Thymus (tissue), 11 donors: Measurements from ENCODE around the gene S100A6. TPM values are rescaled to one million over a fixed set of nuclear protein-coding genes. Genes with fewer than 3 reads are reported as not detected.
A peak's percentile ranks its signal among the peaks of the same experiment; 100 is the strongest.
"Not testable (repeated sequence)": the region's sequence is repeated elsewhere in the genome, so short reads cannot be mapped to it uniquely, and the experiment has no call there.

Source experiments
- DNase-seq, 9 donors: peaks; one replicate each; pipeline ENCODE4 v3.0.0-alpha.2; 2013; ENCODE audit warnings: low spot score in 9 of 9, low read depth in 6 of 9, missing footprints in 1 of 9
- H3K27ac ChIP-seq, 2 donors: one replicate each; pipeline ENCODE4 v1.5.1; 2013; ENCODE audit warnings: control low read depth in 1 of 2, low read depth in 1 of 2, low read length in 1 of 2, mild to moderate bottlenecking in 1 of 2, moderate library complexity in 1 of 2
- H3K27me3 ChIP-seq, 2 donors: one replicate each; pipeline ENCODE4 v1.5.1; 2013; ENCODE audit warnings: low read length in 1 of 2; ENCODE audit not compliant: control insufficient read depth in 2 of 2, insufficient read depth in 1 of 2
- H3K36me3 ChIP-seq, 2 donors: one replicate each; pipeline ENCODE4 v1.5.1; 2013; ENCODE audit warnings: low read length in 1 of 2, mild to moderate bottlenecking in 1 of 2, moderate library complexity in 1 of 2; ENCODE audit not compliant: control insufficient read depth in 2 of 2, insufficient read depth in 2 of 2
- H3K4me1 ChIP-seq, 2 donors: one replicate each; pipeline ENCODE4 v1.5.1; 2013; ENCODE audit warnings: low read length in 2 of 2; ENCODE audit not compliant: control insufficient read depth in 2 of 2, insufficient read depth in 2 of 2
- H3K4me3 ChIP-seq, 2 donors: one replicate each; pipeline ENCODE4 v1.5.1; 2013; ENCODE audit warnings: low read length in 2 of 2, control low read depth in 1 of 2, mild to moderate bottlenecking in 1 of 2
- H3K9me3 ChIP-seq, 2 donors: one replicate each; pipeline ENCODE4 v1.5.1; 2013; ENCODE audit warnings: low read length in 1 of 2, mild to moderate bottlenecking in 1 of 2; ENCODE audit not compliant: control insufficient read depth in 2 of 2, insufficient read depth in 1 of 2
- WGBS: extraction: QIAGEN DNeasy Blood & Tissue Kit; methylation state at CpG from one replicate; pipeline ENCODE4 v1.1.7; 2013; 5-methylcytosine and 5-hydroxymethylcytosine counted together
- polyA plus RNA-seq: library from polyadenylated mRNA; stranded (reverse); fragments of 200-250 nt; gene quantifications from one replicate; pipeline ENCODE4 v1.2.3, GENCODE V29; 2013
- total RNA-seq: library from RNA; stranded (reverse); fragments of 120-200 nt; gene quantifications from one replicate; pipeline ENCODE4 v1.2.4, GENCODE V29; 2013
- donor health status: healthy.

Gene S100A6
- total and polyA plus RNA-seq, 2 donors: 131 to 654 TPM

- Histone ChIP-seq H3K4me1 (peaks cover 6 to 8% of the 10 kb centered on the region in 2 donors), H3K36me3 (no peaks in the 10 kb centered on the region), H3K27ac (peak overlapping the region in 1 of 2 donors; percentile 55), H3K4me3 (no peak overlapping the region), H3K9me3 (no peaks in the 10 kb centered on the region), H3K27me3 (no peaks in the 10 kb centered on the region)
- 95% methylated on average over 8 of the region's 8 CpGs for WGBS
- no peak for DNase-seq
Observed at GRCh38 chr1:153527023-153527682, 8.6 kb downstream of the S100A6 start.

- WGBS: 76% methylated on average over 8 of the region's 8 CpGs
Observed at GRCh38 chr1:153526132-153526543, 9.7 kb downstream of the S100A6 start.

DNA sequence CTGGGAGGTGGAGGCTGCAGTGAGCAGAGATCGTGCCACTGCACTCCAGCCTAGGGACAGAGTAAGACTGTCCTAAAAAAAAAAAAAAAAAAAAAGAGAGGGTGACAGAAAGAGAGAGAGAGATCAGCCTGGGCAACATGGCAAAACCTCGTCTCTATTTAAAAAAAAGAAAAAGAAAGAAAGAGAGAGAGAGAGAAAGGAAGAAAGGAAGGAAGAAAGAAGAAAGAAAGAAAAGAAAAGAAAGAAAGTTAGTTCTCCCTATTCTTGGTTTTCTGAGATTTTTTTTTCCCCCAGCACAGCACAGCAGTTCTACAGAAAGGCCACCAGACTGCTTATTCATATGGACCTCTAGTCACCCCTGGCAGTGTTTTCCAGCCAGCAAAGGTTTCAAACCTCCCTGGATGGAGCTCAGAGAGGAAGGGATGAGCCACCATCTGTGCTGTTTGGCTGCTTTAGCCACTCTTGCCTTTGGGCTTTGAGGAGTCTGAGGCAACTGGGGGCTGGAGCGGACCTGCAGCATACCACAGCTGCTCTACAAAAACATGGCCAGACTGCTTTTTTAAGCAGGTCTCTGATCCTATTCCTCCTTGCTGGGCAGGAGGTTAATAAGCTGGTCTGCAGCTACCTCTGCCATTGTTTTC is 10.6 kb downstream of the S100A6 start:
- Histone ChIP-seq H3K9me3 (no peaks in the 10 kb centered on the region), H3K27ac (no peak overlapping the region), H3K36me3 (no peaks in the 10 kb centered on the region), H3K4me1 (no peaks in the 10 kb centered on the region), H3K27me3 (no peaks in the 10 kb centered on the region), H3K4me3 (no peak overlapping the region)
- WGBS: 79% methylated on average over 3 of the region's 3 CpGs
- no peak for DNase-seq

More at GRCh38 chr1:153526132-153526543, 9.7 kb downstream of the S100A6 start:
- Histone ChIP-seq H3K9me3 (no peaks in the 10 kb centered on the region), H3K36me3 (no peaks in the 10 kb centered on the region), H3K4me1 (no peaks in the 10 kb centered on the region), H3K4me3 (no peak overlapping the region), H3K27me3 (no peaks in the 10 kb centered on the region), H3K27ac (peak overlapping the region in 1 of 2 donors; percentile 25)
- DNase-seq: no peak

DNA sequence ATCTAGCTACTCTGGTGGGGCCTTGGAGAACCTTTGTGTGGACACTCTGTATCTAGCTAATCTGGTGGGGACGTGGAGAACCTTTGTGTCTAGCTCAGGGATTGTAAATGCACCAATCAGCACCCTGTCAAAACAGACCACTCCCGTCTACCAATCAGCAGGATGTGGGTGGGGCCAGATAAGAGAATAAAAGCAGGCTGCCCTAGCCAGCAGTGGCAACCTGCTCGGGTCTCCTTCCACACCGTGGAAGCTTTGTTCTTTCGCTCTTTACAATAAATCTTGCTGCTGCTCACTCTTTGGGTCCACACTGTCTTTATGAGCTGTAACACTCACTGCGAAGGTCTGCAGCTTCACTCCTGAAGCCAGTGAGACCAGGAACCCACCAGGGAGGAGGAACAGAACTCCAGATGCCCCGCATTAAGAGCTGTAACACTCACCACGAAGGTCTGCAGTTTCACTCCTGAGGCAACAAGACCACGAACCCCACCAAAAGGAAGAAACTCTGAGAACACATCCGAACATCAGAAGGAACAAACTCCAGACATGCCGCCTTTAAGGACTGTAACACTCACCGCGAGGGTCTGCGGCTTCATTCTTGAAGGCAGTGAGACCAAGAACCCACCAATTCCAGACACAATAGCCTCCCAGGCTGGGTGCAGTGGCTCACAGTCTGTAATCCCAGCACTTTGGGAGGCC is 13.3 kb downstream of the S100A6 start:
- H3K4me3 ChIP-seq, H3K4me1 ChIP-seq, H3K9me3 ChIP-seq, H3K27me3 ChIP-seq, H3K27ac ChIP-seq, H3K36me3 ChIP-seq, DNase-seq: not testable (repeated sequence)
- 65% methylated on average over 14 of the region's 14 CpGs for WGBS

DNA sequence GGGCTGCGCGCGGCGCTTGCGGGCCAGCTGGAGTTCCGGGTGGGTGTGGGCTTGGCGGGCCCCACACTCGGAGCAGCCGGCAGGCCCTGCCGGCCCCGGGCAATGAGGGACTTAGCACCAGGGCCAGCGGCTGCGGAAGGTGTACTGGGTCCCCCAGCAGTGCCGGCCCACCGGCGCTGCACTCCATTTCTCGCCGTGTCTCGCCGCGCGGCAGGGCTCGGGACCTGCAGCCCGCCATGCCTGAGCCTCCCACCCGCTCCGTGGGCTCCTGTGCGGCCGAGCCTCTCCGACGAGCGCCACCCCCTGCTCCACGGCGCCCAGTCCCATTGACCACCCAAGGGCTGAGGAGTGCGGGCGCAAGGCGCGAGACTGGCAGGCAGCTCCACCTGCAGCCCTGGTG is 14.0 kb downstream of the S100A6 start:
- not testable (repeated sequence) for DNase-seq, H3K27ac ChIP-seq, H3K36me3 ChIP-seq, H3K4me3 ChIP-seq, H3K4me1 ChIP-seq, H3K27me3 ChIP-seq, H3K9me3 ChIP-seq
- WGBS: 98% methylated on average over 37 of the region's 37 CpGs

DNA sequence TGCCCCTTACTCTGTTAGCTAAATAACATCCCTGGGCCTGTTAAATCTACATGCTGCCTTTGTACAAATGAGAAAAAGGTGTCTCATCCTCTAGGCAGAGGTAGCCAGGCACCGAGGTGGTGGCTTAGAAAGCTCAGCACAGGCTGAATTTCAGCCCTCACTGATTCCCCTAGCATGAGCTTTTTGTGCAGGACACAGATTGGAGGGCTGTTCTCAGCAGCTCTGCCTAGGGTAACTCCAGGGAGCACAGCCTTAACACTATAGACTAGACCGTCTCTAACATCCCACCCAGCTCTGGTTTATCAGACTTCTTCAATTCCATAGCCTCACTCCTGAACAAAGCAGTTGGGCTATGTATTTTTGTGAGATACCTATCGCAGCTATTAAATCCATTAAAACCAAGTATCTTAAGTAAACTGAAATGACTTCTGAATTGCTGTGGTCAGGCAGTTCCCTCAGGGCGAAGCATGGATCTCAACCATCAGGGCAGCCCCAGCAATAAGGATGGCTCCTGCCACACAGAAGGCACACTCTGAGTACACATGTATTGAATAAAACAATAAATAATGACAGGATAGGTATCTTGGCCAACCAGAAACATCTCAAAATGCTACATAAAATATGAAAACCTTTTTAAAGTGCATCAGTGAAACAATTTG is 14.8 kb downstream of the S100A6 start:
- no peak for DNase-seq
- 95% methylated on average over 4 of the region's 4 CpGs for WGBS
- Histone ChIP-seq H3K4me3 (no peak overlapping the region), H3K36me3 (no peaks in the 10 kb centered on the region), H3K27ac (no peak overlapping the region), H3K4me1 (no peaks in the 10 kb centered on the region), H3K9me3 (no peaks in the 10 kb centered on the region), H3K27me3 (no peaks in the 10 kb centered on the region)

GRCh38 chr1:153520137-153520691 is 15.6 kb downstream of the S100A6 start:
- not testable (repeated sequence) for H3K27me3 ChIP-seq, H3K4me1 ChIP-seq, H3K27ac ChIP-seq, H3K9me3 ChIP-seq, H3K36me3 ChIP-seq, H3K4me3 ChIP-seq, DNase-seq
- WGBS: 99% methylated on average over 5 of the region's 5 CpGs

DNA sequence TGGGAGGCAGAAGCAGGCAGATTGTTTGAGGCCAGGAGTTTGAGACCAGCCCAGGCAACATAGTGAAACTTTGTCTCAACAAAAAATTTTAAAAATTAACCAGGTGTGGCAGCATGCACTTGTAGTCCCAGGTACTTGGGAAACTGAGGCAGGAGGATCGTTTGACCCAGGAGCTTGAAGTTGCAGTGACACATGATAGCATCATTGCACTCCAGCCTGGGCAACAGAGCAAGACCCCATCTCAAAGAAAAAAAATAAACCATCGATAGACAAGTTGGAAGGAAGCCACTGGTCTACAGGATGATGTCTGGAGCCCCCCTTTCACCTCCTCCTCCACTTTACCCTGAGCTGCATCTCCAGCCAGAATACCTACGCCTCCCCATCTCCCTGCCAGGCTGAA is 16.5 kb downstream of the S100A6 start:
- no peak for DNase-seq
- WGBS: 94% methylated on average over 3 of the region's 3 CpGs
- no peak overlapping the region for H3K4me3 ChIP-seq

More for the DNA sequence above, 16.5 kb downstream of the S100A6 start:
- Histone ChIP-seq H3K9me3 (no peaks in the 10 kb centered on the region), H3K27me3 (no peaks in the 10 kb centered on the region), H3K36me3 (no peaks in the 10 kb centered on the region), H3K27ac (no peak overlapping the region), H3K4me1 (no peaks in the 10 kb centered on the region)
